SK-N-SH treated with all-trans-retinoic acid at 6 μM for 48 hours (cell line): ENCODE measurements around the gene ATP1A2.

Experiments
- ARNTL ChIP-seq: fragments of 450-650 bp; formaldehyde crosslinking; IDR thresholded peaks from 2 replicates; pipeline ENCODE4 v1.5.0; 2020; ENCODE audit warnings: low read depth, mild to moderate bottlenecking, moderate library complexity, borderline replicate concordance
- CSDC2 ChIP-seq: fragments of 250-450 bp; sonication (Bioruptor Pico); IDR thresholded peaks from 2 replicates; pipeline ENCODE4 v1.5.0; 2020; ENCODE audit warnings: mild to moderate bottlenecking, moderate library complexity
- GLIS3 ChIP-seq: fragments of 250-450 bp; sonication (Bioruptor Pico); IDR thresholded peaks from 2 replicates; pipeline ENCODE4 v1.5.0; 2020; ENCODE audit warnings: mild to moderate bottlenecking, moderate library complexity
- OSR1 ChIP-seq: fragments of 250-450 bp; sonication (Bioruptor Pico); IDR thresholded peaks from 2 replicates; pipeline ENCODE4 v1.8.0; 2022; ENCODE audit warnings: moderate library complexity, mild to moderate bottlenecking, inconsistent platforms
- PPARA ChIP-seq: fragments of 250-450 bp; sonication (Bioruptor Pico); IDR thresholded peaks from 2 replicates; pipeline ENCODE4 v1.5.0; 2020; ENCODE audit warnings: mild to moderate bottlenecking, borderline replicate concordance
- RARB ChIP-seq: fragments of 250-450 bp; sonication (Bioruptor Pico); IDR thresholded peaks from 2 replicates; pipeline ENCODE4 v1.8.0; 2021; ENCODE audit warnings: mild to moderate bottlenecking, moderate library complexity
- ZC3H10 ChIP-seq: fragments of 250-450 bp; sonication (Bioruptor Pico); IDR thresholded peaks from 2 replicates; pipeline ENCODE4 v1.5.1; 2021; ENCODE audit warnings: mild to moderate bottlenecking, moderate library complexity
- ZFP30 ChIP-seq: fragments of 450-650 bp; formaldehyde crosslinking; IDR thresholded peaks from 2 replicates; pipeline ENCODE4 v1.5.0; 2022; ENCODE audit warnings: mild to moderate bottlenecking, moderate library complexity
- TF ChIP-seq, protein P1 (sequence below): fragments of 250-450 bp; sonication (Bioruptor Pico); IDR thresholded peaks from 2 replicates; pipeline ENCODE4 v1.8.0; 2020; ENCODE audit warnings: mild to moderate bottlenecking, moderate library complexity, borderline replicate concordance
- TF ChIP-seq, protein P2 (sequence below): fragments of 250-450 bp; sonication (Bioruptor Pico); IDR thresholded peaks from 2 replicates; pipeline ENCODE4 v1.5.1; 2021; ENCODE audit warnings: mild to moderate bottlenecking, moderate library complexity
- TF ChIP-seq, protein P3 (sequence below): fragments of 250-450 bp; sonication (Bioruptor Pico); IDR thresholded peaks from 2 replicates; pipeline ENCODE4 v1.5.0; 2020; ENCODE audit warnings: mild to moderate bottlenecking, moderate library complexity

DNA sequence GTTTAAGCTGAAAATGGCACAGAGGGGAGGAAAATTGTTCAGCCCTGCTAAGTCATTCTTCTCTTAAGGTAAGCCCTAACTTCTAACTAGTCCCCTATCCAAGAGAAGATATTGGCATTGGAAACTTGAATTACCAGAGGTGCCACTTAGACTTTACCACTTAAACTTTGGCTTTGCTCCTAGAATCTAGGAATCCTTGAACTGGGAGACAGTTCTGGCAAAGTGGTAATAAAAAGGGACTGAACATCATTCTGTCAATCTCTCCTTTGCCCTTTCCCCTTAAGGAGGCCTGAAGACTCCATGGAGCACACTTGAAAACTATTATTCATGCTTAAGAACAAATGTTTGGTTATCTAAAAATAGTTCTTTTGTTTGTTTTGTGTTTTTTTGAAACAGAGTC is 44.3 kb downstream of the ATP1A2 start:
- TF ChIP-seq ARNTL (CRISPR knock-in tag) (no peak), ZFP30 (CRISPR knock-in tag) (no peak), GLIS3 (CRISPR knock-in tag) (no peak), OSR1 (no peak), ZC3H10 (CRISPR knock-in tag) (no peak), RARB (CRISPR knock-in tag) (no peak), PPARA (CRISPR knock-in tag) (no peak), CSDC2 (no peak)
- TF ChIP-seq, protein P1, sequence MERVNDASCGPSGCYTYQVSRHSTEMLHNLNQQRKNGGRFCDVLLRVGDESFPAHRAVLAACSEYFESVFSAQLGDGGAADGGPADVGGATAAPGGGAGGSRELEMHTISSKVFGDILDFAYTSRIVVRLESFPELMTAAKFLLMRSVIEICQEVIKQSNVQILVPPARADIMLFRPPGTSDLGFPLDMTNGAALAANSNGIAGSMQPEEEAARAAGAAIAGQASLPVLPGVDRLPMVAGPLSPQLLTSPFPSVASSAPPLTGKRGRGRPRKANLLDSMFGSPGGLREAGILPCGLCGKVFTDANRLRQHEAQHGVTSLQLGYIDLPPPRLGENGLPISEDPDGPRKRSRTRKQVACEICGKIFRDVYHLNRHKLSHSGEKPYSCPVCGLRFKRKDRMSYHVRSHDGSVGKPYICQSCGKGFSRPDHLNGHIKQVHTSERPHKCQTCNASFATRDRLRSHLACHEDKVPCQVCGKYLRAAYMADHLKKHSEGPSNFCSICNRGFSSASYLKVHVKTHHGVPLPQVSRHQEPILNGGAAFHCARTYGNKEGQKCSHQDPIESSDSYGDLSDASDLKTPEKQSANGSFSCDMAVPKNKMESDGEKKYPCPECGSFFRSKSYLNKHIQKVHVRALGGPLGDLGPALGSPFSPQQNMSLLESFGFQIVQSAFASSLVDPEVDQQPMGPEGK (CRISPR knock-in tag) = no peak
- TF ChIP-seq, protein P2, sequence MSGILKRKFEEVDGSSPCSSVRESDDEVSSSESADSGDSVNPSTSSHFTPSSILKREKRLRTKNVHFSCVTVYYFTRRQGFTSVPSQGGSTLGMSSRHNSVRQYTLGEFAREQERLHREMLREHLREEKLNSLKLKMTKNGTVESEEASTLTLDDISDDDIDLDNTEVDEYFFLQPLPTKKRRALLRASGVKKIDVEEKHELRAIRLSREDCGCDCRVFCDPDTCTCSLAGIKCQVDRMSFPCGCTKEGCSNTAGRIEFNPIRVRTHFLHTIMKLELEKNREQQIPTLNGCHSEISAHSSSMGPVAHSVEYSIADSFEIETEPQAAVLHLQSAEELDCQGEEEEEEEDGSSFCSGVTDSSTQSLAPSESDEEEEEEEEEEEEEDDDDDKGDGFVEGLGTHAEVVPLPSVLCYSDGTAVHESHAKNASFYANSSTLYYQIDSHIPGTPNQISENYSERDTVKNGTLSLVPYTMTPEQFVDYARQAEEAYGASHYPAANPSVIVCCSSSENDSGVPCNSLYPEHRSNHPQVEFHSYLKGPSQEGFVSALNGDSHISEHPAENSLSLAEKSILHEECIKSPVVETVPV (CRISPR knock-in tag) = no peak
- TF ChIP-seq, protein P3, sequence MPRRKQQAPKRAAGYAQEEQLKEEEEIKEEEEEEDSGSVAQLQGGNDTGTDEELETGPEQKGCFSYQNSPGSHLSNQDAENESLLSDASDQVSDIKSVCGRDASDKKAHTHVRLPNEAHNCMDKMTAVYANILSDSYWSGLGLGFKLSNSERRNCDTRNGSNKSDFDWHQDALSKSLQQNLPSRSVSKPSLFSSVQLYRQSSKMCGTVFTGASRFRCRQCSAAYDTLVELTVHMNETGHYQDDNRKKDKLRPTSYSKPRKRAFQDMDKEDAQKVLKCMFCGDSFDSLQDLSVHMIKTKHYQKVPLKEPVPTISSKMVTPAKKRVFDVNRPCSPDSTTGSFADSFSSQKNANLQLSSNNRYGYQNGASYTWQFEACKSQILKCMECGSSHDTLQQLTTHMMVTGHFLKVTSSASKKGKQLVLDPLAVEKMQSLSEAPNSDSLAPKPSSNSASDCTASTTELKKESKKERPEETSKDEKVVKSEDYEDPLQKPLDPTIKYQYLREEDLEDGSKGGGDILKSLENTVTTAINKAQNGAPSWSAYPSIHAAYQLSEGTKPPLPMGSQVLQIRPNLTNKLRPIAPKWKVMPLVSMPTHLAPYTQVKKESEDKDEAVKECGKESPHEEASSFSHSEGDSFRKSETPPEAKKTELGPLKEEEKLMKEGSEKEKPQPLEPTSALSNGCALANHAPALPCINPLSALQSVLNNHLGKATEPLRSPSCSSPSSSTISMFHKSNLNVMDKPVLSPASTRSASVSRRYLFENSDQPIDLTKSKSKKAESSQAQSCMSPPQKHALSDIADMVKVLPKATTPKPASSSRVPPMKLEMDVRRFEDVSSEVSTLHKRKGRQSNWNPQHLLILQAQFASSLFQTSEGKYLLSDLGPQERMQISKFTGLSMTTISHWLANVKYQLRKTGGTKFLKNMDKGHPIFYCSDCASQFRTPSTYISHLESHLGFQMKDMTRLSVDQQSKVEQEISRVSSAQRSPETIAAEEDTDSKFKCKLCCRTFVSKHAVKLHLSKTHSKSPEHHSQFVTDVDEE (CRISPR knock-in tag) = no peak
